Measurements from ENCODE around the gene KIF17. TPM values are rescaled to one million over a fixed set of nuclear protein-coding genes. Genes with fewer than 3 reads are reported as not detected.

KIF17 gene
- total and polyA plus RNA-seq, 2 of the 8 experiments (the other 6 are each of a cell fraction or from before 2014, with no cell fraction given): 6.9 to 10.4 TPM

DNA sequence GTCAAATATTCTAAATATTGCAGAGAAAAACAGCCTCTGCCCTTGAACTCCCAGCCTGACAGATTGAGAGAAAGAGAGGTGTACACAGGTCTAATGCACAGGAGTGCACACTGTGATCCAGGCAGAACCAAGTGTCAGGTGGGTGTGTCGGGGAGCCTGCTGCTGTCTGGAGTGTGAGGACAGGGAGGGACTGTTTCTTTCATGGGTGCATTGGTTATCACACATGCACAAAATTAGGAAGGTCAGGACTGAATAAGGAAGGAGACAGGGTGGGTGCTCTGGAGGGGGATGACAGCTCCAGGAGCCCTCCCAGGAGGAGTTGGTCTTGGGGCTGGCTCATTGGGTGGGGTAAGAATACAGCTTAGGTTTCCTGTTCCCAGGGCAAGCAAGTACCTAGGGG lies 97.8 kb downstream of the KIF17 start (continued):
- TF ChIP-seq, protein P1, sequence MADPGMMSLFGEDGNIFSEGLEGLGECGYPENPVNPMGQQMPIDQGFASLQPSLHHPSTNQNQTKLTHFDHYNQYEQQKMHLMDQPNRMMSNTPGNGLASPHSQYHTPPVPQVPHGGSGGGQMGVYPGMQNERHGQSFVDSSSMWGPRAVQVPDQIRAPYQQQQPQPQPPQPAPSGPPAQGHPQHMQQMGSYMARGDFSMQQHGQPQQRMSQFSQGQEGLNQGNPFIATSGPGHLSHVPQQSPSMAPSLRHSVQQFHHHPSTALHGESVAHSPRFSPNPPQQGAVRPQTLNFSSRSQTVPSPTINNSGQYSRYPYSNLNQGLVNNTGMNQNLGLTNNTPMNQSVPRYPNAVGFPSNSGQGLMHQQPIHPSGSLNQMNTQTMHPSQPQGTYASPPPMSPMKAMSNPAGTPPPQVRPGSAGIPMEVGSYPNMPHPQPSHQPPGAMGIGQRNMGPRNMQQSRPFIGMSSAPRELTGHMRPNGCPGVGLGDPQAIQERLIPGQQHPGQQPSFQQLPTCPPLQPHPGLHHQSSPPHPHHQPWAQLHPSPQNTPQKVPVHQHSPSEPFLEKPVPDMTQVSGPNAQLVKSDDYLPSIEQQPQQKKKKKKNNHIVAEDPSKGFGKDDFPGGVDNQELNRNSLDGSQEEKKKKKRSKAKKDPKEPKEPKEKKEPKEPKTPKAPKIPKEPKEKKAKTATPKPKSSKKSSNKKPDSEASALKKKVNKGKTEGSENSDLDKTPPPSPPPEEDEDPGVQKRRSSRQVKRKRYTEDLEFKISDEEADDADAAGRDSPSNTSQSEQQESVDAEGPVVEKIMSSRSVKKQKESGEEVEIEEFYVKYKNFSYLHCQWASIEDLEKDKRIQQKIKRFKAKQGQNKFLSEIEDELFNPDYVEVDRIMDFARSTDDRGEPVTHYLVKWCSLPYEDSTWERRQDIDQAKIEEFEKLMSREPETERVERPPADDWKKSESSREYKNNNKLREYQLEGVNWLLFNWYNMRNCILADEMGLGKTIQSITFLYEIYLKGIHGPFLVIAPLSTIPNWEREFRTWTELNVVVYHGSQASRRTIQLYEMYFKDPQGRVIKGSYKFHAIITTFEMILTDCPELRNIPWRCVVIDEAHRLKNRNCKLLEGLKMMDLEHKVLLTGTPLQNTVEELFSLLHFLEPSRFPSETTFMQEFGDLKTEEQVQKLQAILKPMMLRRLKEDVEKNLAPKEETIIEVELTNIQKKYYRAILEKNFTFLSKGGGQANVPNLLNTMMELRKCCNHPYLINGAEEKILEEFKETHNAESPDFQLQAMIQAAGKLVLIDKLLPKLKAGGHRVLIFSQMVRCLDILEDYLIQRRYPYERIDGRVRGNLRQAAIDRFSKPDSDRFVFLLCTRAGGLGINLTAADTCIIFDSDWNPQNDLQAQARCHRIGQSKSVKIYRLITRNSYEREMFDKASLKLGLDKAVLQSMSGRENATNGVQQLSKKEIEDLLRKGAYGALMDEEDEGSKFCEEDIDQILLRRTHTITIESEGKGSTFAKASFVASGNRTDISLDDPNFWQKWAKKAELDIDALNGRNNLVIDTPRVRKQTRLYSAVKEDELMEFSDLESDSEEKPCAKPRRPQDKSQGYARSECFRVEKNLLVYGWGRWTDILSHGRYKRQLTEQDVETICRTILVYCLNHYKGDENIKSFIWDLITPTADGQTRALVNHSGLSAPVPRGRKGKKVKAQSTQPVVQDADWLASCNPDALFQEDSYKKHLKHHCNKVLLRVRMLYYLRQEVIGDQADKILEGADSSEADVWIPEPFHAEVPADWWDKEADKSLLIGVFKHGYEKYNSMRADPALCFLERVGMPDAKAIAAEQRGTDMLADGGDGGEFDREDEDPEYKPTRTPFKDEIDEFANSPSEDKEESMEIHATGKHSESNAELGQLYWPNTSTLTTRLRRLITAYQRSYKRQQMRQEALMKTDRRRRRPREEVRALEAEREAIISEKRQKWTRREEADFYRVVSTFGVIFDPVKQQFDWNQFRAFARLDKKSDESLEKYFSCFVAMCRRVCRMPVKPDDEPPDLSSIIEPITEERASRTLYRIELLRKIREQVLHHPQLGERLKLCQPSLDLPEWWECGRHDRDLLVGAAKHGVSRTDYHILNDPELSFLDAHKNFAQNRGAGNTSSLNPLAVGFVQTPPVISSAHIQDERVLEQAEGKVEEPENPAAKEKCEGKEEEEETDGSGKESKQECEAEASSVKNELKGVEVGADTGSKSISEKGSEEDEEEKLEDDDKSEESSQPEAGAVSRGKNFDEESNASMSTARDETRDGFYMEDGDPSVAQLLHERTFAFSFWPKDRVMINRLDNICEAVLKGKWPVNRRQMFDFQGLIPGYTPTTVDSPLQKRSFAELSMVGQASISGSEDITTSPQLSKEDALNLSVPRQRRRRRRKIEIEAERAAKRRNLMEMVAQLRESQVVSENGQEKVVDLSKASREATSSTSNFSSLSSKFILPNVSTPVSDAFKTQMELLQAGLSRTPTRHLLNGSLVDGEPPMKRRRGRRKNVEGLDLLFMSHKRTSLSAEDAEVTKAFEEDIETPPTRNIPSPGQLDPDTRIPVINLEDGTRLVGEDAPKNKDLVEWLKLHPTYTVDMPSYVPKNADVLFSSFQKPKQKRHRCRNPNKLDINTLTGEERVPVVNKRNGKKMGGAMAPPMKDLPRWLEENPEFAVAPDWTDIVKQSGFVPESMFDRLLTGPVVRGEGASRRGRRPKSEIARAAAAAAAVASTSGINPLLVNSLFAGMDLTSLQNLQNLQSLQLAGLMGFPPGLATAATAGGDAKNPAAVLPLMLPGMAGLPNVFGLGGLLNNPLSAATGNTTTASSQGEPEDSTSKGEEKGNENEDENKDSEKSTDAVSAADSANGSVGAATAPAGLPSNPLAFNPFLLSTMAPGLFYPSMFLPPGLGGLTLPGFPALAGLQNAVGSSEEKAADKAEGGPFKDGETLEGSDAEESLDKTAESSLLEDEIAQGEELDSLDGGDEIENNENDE (IDR thresholded peaks at IDR 0.05; ENCODE audit: insufficient replicate concordance, low read length): no peak
- TF ChIP-seq PHF8 (conservative IDR thresholded peaks at IDR 0.05; ENCODE audit: low read depth, low read length) (no peak), ZNF274 (IDR thresholded peaks at IDR 0.05; ENCODE audit: borderline replicate concordance, extremely low read depth, low read length) (no peak)
